Vagina (tissue), 2 donors: ENCODE data around the gene ADAMTS2. TPM values are rescaled to one million over a fixed set of nuclear protein-coding genes. Genes with fewer than 3 reads are reported as not detected.

ENCODE experiments used
- DNase-seq, 2 donors: peaks; one replicate each; pipeline ENCODE4 v3.0.0-alpha.2; 2017; ENCODE audit errors: extremely low spot score in 2 of 2
- H3K27ac ChIP-seq: fragments of 200-600 bp; sonication (generic); one replicate; pipeline ENCODE4 v1.5.1; 2019
- H3K27me3 ChIP-seq: fragments of 200-600 bp; sonication (generic); one replicate; pipeline ENCODE4 v1.5.1; 2019
- H3K36me3 ChIP-seq, 2 donors: fragments of 200-600 bp; sonication (generic); one replicate each; pipeline ENCODE4 v1.5.1; 2017 to 2019
- H3K4me1 ChIP-seq: fragments of 200-600 bp; sonication (generic); one replicate; pipeline ENCODE4 v1.5.1; 2019
- H3K4me3 ChIP-seq, 2 donors: fragments of 200-600 bp; sonication (generic); 1 replicate in 1 of 2; 2 replicates in 1 of 2; pipeline ENCODE4 v1.5.1; 2016 to 2019
- H3K9me3 ChIP-seq: fragments of 200-600 bp; sonication (generic); one replicate; pipeline ENCODE4 v1.5.1; 2019
- POLR2A ChIP-seq, 2 donors: fragments of 450-650 bp; IDR thresholded peaks; one replicate each; pipeline ENCODE4 v1.6.1; 2017; ENCODE audit warnings: antibody characterized with exemption in 2 of 2, mild to moderate bottlenecking in 2 of 2, moderate library complexity in 2 of 2
- POLR2AphosphoS5 ChIP-seq, 2 donors: sonication (generic); formaldehyde crosslinking; IDR thresholded peaks; one replicate each; pipeline ENCODE4 v1.9.0; 2017; ENCODE audit warnings: antibody characterized with exemption in 2 of 2, mild to moderate bottlenecking in 2 of 2, low read depth in 1 of 2; ENCODE audit not compliant: insufficient read depth in 1 of 2
- intact Hi-C: fragments of 100-400 bp; cut with DNase I; formaldehyde crosslinking; loops from one replicate; pipeline ENCODE4 v1.15.1; 2023
- total RNA-seq: library from RNA; depleted of rRNA; stranded (reverse); fragments of >200 nt; gene quantifications from one replicate; pipeline ENCODE4 v1.2.3, GENCODE V29; 2016
- TF ChIP-seq, protein P1 (sequence below), 3 experiments: fragments of 450-650 bp in 2 of 3; fragments of 200-600 bp in 1 of 3; sonication (generic) in 1 of 3; IDR thresholded peaks; one replicate each; pipeline ENCODE4 v1.5.1; 2017 to 2019; ENCODE audit warnings: antibody characterized with exemption in 3 of 3, mild to moderate bottlenecking in 2 of 3, moderate library complexity in 2 of 3

The ADAMTS2 gene
- total RNA-seq, 1 donor from 2014 or later: 17.4 TPM

DNA sequence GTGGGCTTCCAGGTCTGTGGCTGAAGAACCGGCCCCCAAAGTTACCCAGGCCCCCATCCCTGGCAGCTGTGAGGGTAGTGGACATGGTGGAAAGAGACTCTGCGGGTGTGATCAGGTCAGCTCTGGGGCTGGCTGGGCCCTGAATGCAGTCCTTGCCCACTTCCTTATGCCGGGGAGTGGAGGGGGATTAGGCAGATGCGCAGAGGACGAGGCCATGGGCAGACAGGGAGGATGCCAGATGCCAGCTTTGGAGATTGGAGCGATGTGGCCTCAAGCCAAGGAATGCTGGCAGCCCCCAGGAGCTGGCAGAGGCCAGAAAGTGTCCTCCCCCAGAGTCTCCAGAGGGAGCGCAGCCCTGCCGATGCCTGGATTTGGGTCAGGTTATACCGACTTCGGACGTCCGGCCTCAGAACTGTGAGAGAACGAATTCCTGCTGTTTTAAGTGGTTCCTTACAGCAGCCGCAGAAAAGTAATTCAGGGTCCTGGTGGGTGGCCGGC, 69.8 kb downstream of the ADAMTS2 start:
- DNase-seq: peak in 1 of 2 donors; percentile 88
- no peaks in the 10 kb centered on the region for H3K9me3 ChIP-seq
- no peaks in the 10 kb centered on the region for H3K36me3 ChIP-seq
- peak overlapping the region; percentile 87 for H3K27ac ChIP-seq
- no peaks in the 10 kb centered on the region for H3K27me3 ChIP-seq
- H3K4me3 ChIP-seq: no peak overlapping the region
- TF ChIP-seq POLR2AphosphoS5 (IDR thresholded peaks at IDR 0.05; ENCODE audit: insufficient read depth in 1 of 2, low read depth in 1 of 2): no peak
- TF ChIP-seq, protein P1, sequence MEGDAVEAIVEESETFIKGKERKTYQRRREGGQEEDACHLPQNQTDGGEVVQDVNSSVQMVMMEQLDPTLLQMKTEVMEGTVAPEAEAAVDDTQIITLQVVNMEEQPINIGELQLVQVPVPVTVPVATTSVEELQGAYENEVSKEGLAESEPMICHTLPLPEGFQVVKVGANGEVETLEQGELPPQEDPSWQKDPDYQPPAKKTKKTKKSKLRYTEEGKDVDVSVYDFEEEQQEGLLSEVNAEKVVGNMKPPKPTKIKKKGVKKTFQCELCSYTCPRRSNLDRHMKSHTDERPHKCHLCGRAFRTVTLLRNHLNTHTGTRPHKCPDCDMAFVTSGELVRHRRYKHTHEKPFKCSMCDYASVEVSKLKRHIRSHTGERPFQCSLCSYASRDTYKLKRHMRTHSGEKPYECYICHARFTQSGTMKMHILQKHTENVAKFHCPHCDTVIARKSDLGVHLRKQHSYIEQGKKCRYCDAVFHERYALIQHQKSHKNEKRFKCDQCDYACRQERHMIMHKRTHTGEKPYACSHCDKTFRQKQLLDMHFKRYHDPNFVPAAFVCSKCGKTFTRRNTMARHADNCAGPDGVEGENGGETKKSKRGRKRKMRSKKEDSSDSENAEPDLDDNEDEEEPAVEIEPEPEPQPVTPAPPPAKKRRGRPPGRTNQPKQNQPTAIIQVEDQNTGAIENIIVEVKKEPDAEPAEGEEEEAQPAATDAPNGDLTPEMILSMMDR (IDR thresholded peaks at IDR 0.05): no peak
- no peak for TF ChIP-seq POLR2A (IDR thresholded peaks at IDR 0.05)
- intact Hi-C loops: no loop called here
- peaks cover 83% of the 10 kb centered on the region for H3K4me1 ChIP-seq

DNA sequence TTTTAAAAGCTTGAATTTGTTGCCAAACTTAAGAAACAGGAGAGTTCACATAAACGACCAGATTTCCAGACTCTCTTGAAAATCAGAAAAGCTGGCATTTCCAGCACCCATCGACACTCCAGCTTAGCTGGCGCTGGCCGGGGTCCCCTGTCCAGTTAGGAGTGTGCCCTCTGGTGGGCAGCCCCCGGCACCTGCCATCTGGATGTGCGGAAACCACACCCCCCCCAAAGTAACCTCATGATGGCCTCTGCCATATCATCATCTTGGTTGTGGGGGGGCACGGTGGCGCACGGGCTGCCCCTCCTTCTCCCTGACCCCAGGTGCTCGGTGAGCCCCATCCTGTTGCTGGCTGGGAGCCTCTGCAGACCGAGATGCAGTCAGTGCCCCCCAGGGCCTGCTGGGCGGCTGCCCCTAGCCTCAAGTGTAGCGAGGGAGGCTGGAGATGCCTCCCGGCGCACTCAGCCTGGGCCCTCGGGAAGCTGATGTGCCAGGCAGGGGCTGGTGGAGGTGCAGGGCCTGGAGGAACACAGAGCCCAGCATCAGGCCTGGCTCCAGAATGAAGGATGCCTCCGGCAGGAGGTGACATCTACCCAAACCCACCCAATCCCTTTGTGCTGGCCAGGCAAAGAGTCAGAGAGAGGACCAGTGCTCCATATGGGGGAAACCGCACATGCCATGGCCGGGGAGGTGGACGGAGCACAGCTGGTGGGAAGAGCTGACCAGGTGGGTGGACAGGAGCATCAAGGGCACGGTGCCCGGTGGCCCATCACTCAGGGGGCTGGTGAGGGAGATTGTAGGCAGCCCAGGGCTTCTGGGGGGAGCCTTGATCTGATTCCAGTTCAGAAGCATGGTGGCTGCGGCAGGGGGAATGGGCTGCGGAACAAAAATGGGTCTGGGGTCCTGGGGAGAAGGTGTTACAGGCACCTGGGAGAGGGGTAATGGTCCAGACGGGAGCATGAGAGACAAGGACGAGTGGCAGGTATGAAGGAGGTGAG, 70.6 kb downstream of the ADAMTS2 start:
- Histone ChIP-seq H3K4me3 (no peak overlapping the region), H3K27ac (peak overlapping the region; percentile 87), H3K9me3 (no peaks in the 10 kb centered on the region), H3K27me3 (no peaks in the 10 kb centered on the region), H3K4me1 (peaks cover 84% of the 10 kb centered on the region), H3K36me3 (no peaks in the 10 kb centered on the region)
- intact Hi-C loops: loop anchor here (5.0 kb wide), 1 partner anchor 68 kb away; no protein-coding TSS in a partner anchor
- DNase-seq: no peak
- TF ChIP-seq POLR2AphosphoS5 (IDR thresholded peaks at IDR 0.05; ENCODE audit: insufficient read depth in 1 of 2, low read depth in 1 of 2): no peak
- TF ChIP-seq POLR2A (IDR thresholded peaks at IDR 0.05): no peak
- TF ChIP-seq, protein P1 (IDR thresholded peaks at IDR 0.05): peak in 1 of 3 experiments; percentile 15

DNA sequence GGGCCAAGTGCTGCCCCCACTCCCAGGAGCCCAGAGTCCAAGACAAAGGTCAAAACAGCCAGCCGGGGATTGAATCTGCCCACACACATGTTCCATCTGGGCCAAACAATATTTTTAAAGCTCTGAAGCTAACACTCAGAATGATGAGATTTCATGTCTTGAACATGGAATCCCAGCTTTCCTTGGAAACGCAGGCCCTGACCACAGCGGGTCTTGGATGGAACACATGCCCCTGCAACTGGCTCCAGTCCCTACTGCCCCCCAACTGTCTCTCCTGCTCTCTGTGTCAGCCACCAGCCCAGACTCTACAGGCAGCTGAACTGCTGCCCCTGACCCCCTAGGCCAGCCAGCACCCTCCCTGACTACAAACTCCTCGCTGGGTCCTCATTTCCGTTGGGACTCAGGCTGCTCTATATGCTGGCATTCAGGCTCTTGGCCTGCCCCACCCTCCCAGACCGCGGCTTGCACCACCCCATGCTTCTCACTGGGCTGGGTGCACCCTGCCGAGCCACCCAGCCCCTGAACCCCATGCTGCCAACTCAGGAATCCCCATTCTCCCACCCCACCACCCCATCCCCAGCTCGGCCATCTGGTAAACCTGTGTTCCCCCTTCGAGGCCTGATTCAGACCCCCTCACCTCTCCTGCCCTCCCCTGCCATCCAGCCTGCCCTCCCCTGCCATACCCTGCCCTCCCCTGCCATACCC, 71.7 kb downstream of the ADAMTS2 start:
- no peaks in the 10 kb centered on the region for H3K9me3 ChIP-seq
- peak overlapping the region; percentile 87 for H3K27ac ChIP-seq
- no peak overlapping the region for H3K4me3 ChIP-seq
- TF ChIP-seq, protein P1 (IDR thresholded peaks at IDR 0.05): no peak
- no peak for TF ChIP-seq POLR2A (IDR thresholded peaks at IDR 0.05)
- no peak for TF ChIP-seq POLR2AphosphoS5 (IDR thresholded peaks at IDR 0.05; ENCODE audit: insufficient read depth in 1 of 2, low read depth in 1 of 2)
- intact Hi-C loops: loop anchor here (5.0 kb wide), 1 partner anchor 69 kb away; no protein-coding TSS in a partner anchor
- peaks cover 84% of the 10 kb centered on the region for H3K4me1 ChIP-seq
- no peak for DNase-seq
- H3K27me3 ChIP-seq: no peaks in the 10 kb centered on the region
- no peaks in the 10 kb centered on the region for H3K36me3 ChIP-seq

DNA sequence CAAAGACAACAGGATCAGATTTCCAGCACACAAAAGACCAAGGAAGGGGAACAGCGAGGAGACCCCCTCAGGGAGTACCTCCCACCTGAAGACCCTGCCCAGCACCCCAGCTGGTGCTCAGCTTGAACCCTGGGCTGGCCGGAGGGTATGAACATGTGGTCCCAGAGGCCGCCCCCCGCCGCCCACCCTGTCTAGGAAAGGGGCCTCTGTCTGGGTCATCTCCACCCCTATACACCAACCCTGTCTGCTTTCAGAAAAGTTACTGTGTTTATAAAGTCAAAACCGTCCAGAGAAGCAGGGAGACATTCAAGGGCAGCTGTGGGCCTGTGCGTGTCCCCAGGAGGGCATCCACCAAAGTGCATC, 72.2 kb downstream of the ADAMTS2 start:
- intact Hi-C loops: loop anchor here (5.0 kb wide), 1 partner anchor 69 kb away; no protein-coding TSS in a partner anchor
- H3K4me1 ChIP-seq: peaks cover 84% of the 10 kb centered on the region
- TF ChIP-seq POLR2A (IDR thresholded peaks at IDR 0.05): no peak
- TF ChIP-seq, protein P1 (IDR thresholded peaks at IDR 0.05): no peak
- TF ChIP-seq POLR2AphosphoS5 (IDR thresholded peaks at IDR 0.05; ENCODE audit: insufficient read depth in 1 of 2, low read depth in 1 of 2): no peak

More for the DNA sequence above, 72.2 kb downstream of the ADAMTS2 start:
- H3K36me3 ChIP-seq: no peaks in the 10 kb centered on the region
- H3K27me3 ChIP-seq: no peaks in the 10 kb centered on the region
- H3K9me3 ChIP-seq: no peaks in the 10 kb centered on the region
- no peak overlapping the region for H3K4me3 ChIP-seq
- DNase-seq: no peak
- peak overlapping the region; percentile 87 for H3K27ac ChIP-seq
